ENCODE measurements around the gene ATP8A1. TPM values are rescaled to one million over a fixed set of nuclear protein-coding genes. Genes with fewer than 3 reads are reported as not detected.

Gene ATP8A1
- total RNA-seq, 2 experiments from 2014 or later = 80.0 to 141 TPM

GRCh38 chr4:42643685-42644084, 13.2 kb downstream of the ATP8A1 start:
- ChIA-PET POLR2A (interaction anchor here (0.5 to 9.4 kb wide), 9 partner anchors 7 to 492 kb away, joined by 3 to 132 read pairs (median 4); partner anchors contain the start of gene ATP8A1), CTCF (ENCODE audit: unreplicated experiment) (interaction anchor here (1.3 kb wide), 1 partner anchor 8 kb away, joined by 3 read pairs; no protein-coding TSS in a partner anchor)
- Histone ChIP-seq H3K4me1 (ENCODE audit: insufficient read depth, low read length, poor library complexity, severe bottlenecking) (peaks cover 97% of the 10 kb centered on the region), H3K9me2 (ENCODE audit: insufficient read depth, low read length) (no peaks in the 10 kb centered on the region), H3K79me2 (ENCODE audit: insufficient read depth, low read depth, low read length) (peaks cover 100% of the 10 kb centered on the region), H3K4me2 (ENCODE audit: low read length) (peak overlapping the region; percentile 80), H4K20me1 (ENCODE audit: insufficient read depth, low read length) (no peaks in the 10 kb centered on the region), H2AFZ (ENCODE audit: low read length) (no peak overlapping the region), H3K9me3 (ENCODE audit: low read length) (no peaks in the 10 kb centered on the region), H3K27ac (ENCODE audit: low read depth, low read length, poor library complexity, severe bottlenecking) (peak overlapping the region; percentile 99), H3K4me3 (ENCODE audit: low read depth, low read length, poor library complexity, severe bottlenecking) (peak overlapping the region; percentile 65), H3K36me3 (ENCODE audit: insufficient read depth, low read length) (peaks cover 13% of the 10 kb centered on the region; the same call in 1 of the 2 replicates)
- intact Hi-C loops (cut with micrococcal nuclease; ENCODE audit: unreplicated experiment) = loop anchor here (1.0 to 5.0 kb wide), 2 partner anchors 13 to 1651 kb away; no protein-coding TSS in a partner anchor
- BruUV-seq (replicated peaks) = no TSS peak
- no peak for TF ChIP-seq CTCF (conservative IDR thresholded peaks at IDR 0.05; ENCODE audit: low read length)
- TF ChIP-seq EZH2phosphoT487 (IDR thresholded peaks at IDR 0.05; ENCODE audit: borderline replicate concordance, low read depth, low read length) = no peak
- DNase-seq (ENCODE audit: low spot score) = peak; percentile 94

DNA sequence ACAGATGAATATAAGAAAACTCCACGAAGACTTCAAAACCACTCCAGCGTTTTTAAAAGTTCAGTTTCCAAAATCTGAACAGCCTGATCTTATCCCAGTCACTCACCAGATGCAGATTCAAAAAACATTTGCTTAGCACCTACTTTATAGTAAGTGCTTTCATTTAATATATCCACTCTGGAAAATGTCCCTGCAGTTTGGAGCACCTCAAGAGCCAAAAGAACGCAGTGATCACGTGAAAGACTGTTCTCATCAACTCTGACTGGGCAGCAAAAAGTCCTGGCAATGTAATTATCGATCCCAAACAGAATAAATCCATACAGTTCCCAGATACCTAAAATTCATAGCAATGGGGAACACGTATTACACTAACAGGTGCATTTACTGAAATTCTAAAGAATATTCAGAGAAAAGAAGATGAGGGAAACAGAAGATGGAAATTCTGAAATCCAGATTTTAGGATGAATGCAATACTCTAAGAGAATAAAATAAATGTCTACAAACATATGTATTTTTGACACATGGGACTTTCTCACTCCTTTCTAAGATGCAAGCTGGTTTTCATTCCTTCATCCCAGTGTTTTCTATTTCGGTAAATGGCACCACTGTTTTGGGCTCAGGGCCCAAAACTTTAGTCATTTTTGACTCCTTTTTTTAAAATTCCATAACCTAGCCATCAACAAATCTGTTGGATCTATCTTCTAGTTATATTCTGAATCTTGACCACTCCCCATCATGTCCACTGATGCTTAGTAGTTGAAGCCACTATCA, 13.9 kb downstream of the ATP8A1 start:
- TSS peak; percentile 58 for BruUV-seq (replicated peaks)
- intact Hi-C loops (cut with micrococcal nuclease; ENCODE audit: unreplicated experiment) = loop anchor here (1.0 to 5.0 kb wide), 2 partner anchors 13 to 1651 kb away; no protein-coding TSS in a partner anchor
- DNase-seq (ENCODE audit: low spot score) = no peak
- Histone ChIP-seq H3K4me3 (ENCODE audit: low read depth, low read length, poor library complexity, severe bottlenecking) (peak overlapping the region; percentile 65), H4K20me1 (ENCODE audit: insufficient read depth, low read length) (no peaks in the 10 kb centered on the region), H3K4me1 (ENCODE audit: insufficient read depth, low read length, poor library complexity, severe bottlenecking) (peaks cover 97% of the 10 kb centered on the region), H3K9me3 (ENCODE audit: low read length) (no peaks in the 10 kb centered on the region), H3K27ac (ENCODE audit: low read depth, low read length, poor library complexity, severe bottlenecking) (peak overlapping the region; percentile 99), H2AFZ (ENCODE audit: low read length) (no peak overlapping the region), H3K4me2 (ENCODE audit: low read length) (peak overlapping the region; percentile 80), H3K79me2 (ENCODE audit: insufficient read depth, low read depth, low read length) (peaks cover 100% of the 10 kb centered on the region), H3K36me3 (ENCODE audit: insufficient read depth, low read length) (peaks cover 14% of the 10 kb centered on the region; the same call in 1 of the 2 replicates), H3K9me2 (ENCODE audit: insufficient read depth, low read length) (no peaks in the 10 kb centered on the region)
- no peak for TF ChIP-seq EZH2phosphoT487 (IDR thresholded peaks at IDR 0.05; ENCODE audit: borderline replicate concordance, low read depth, low read length)
- TF ChIP-seq CTCF (conservative IDR thresholded peaks at IDR 0.05; ENCODE audit: low read length) = no peak
- CTCF ChIA-PET (ENCODE audit: unreplicated experiment) = interaction anchor here (1.3 kb wide), 1 partner anchor 8 kb away, joined by 3 read pairs; no protein-coding TSS in a partner anchor
- POLR2A ChIA-PET = interaction anchor here (0.6 to 9.4 kb wide), 14 partner anchors 6 to 36 kb away, joined by 3 to 132 read pairs (median 6); partner anchors contain the start of gene ATP8A1
